Fibroblast of lung (primary cell): ENCODE results near the gene AP4E1. TPM values are rescaled to one million over a fixed set of nuclear protein-coding genes. Genes with fewer than 3 reads are reported as not detected.

ENCODE experiments used
- DNase-seq, 2 donors: peaks; one replicate each; pipeline versions ENCODE4 v3.0.0 to v3.0.0-alpha.2; 2010; ENCODE audit warnings: low read depth in 2 of 2
- H2AFZ ChIP-seq: 2 replicates; pipeline ENCODE4 v1.5.1; 2012; ENCODE audit warnings: low read length, control low read depth, inconsistent platforms
- H3K27ac ChIP-seq: 2 replicates; pipeline ENCODE4 v1.5.1; 2011; ENCODE audit warnings: low read length, control low read depth; ENCODE audit not compliant: insufficient read depth
- H3K27me3 ChIP-seq: 2 replicates; pipeline ENCODE4 v1.5.1; 2011; ENCODE audit warnings: mild to moderate bottlenecking, low read length; ENCODE audit not compliant: control insufficient read depth, insufficient read depth
- H3K36me3 ChIP-seq: 2 replicates; pipeline ENCODE4 v1.5.1; 2011; ENCODE audit warnings: low read length; ENCODE audit not compliant: control insufficient read depth, insufficient read depth
- H3K4me1 ChIP-seq: 2 replicates; pipeline ENCODE4 v1.5.1; 2011; ENCODE audit warnings: low read length; ENCODE audit not compliant: control insufficient read depth, insufficient read depth; ENCODE audit errors: extremely low read depth
- H3K4me2 ChIP-seq: 2 replicates; pipeline ENCODE4 v1.5.1; 2011; ENCODE audit warnings: low read length, control low read depth; ENCODE audit not compliant: insufficient read depth; ENCODE audit errors: extremely low read depth
- H3K4me3 ChIP-seq, 4 experiments: fragments of 200-600 bp in 1 of 4; sonication (generic) in 1 of 4; replicated peaks in 1 of 4; 2 replicates each; pipeline ENCODE4 v1.5.1; 2011 to 2016; ENCODE audit warnings: low read length in 4 of 4, low read depth in 3 of 4, mild to moderate bottlenecking in 3 of 4, control low read depth in 2 of 4, inconsistent platforms in 1 of 4, mixed read lengths in 1 of 4; ENCODE audit not compliant: insufficient read depth in 1 of 4; ENCODE audit errors: control extremely low read depth in 1 of 4
- H3K79me2 ChIP-seq: 2 replicates; pipeline ENCODE4 v1.5.1; 2012; ENCODE audit warnings: mild to moderate bottlenecking, low read length, inconsistent platforms; ENCODE audit not compliant: control insufficient read depth, insufficient read depth
- H3K9ac ChIP-seq: 2 replicates; pipeline ENCODE4 v1.5.1; 2011; ENCODE audit warnings: mild to moderate bottlenecking, low read length, control low read depth; ENCODE audit not compliant: insufficient read depth
- H3K9me3 ChIP-seq: 2 replicates; pipeline ENCODE4 v1.5.1; 2012; ENCODE audit warnings: low read depth, low read length; ENCODE audit not compliant: control insufficient read depth, insufficient read depth
- H4K20me1 ChIP-seq: 2 replicates; pipeline ENCODE4 v1.5.1; 2011; ENCODE audit warnings: low read length; ENCODE audit not compliant: control insufficient read depth, insufficient read depth; ENCODE audit errors: extremely low read depth
- CTCF ChIP-seq, 2 donors: IDR thresholded peaks in 1 of 2; conservative IDR thresholded peaks in 1 of 2; 1 replicate in 1 of 2; 2 replicates in 1 of 2; pipeline ENCODE4 v1.5.1; 2011 to 2012; ENCODE audit warnings: low read length in 2 of 2, control low read depth in 1 of 2, inconsistent platforms in 1 of 2, low read depth in 1 of 2, mild to moderate bottlenecking in 1 of 2
- EZH2 ChIP-seq: IDR thresholded peaks from 2 replicates; pipeline ENCODE4 v1.5.1; 2012; ENCODE audit warnings: low read length, control low read depth, mild to moderate bottlenecking; ENCODE audit errors: missing control alignments
- polyA plus RNA-seq, 2 donors: library from polyadenylated mRNA; depleted of rRNA in 1 of 2; stranded (reverse) in 1 of 2; unstranded in 1 of 2; fragments of >200 nt; gene quantifications; 2 replicates each; pipeline ENCODE4 v1.2.1, GENCODE V29; 2011 to 2012; ENCODE audit warnings: missing spikeins in 1 of 2
- total RNA-seq: library from RNA; depleted of rRNA; stranded (reverse); fragments of >200 nt; gene quantifications from 2 replicates; pipeline ENCODE4 v1.2.1, GENCODE V29; 2014

Gene AP4E1
- total and polyA plus RNA-seq, 2 donors (not counting 1 experiment from before 2014, with no cell fraction given) = 7.3 to 19.7 TPM

- Histone ChIP-seq H3K27me3 (no peaks in the 10 kb centered on the region), H3K9ac (no peak overlapping the region), H2AFZ (no peak overlapping the region), H3K4me3 (no peak overlapping the region), H3K4me1 (no peaks in the 10 kb centered on the region), H3K4me2 (no peak overlapping the region), H3K27ac (no peak overlapping the region), H3K9me3 (no peaks in the 10 kb centered on the region), H4K20me1 (no peaks in the 10 kb centered on the region), H3K79me2 (no peaks in the 10 kb centered on the region), H3K36me3 (peaks cover 2% of the 10 kb centered on the region)
- TF ChIP-seq CTCF (conservative IDR thresholded peaks at IDR 0.05 in 1 of 2, IDR thresholded peaks at IDR 0.05 in 1 of 2; ENCODE audit: low read depth in 1 of 2, low read length in 2 of 2) (no peak), EZH2 (no peak)
- DNase-seq = no peak
These were observed 65.1 kb downstream of the AP4E1 start for GRCh38 chr15:50973605-50974004.

- Histone ChIP-seq H3K4me1 (no peaks in the 10 kb centered on the region), H3K4me2 (no peak overlapping the region), H3K79me2 (no peaks in the 10 kb centered on the region), H3K36me3 (no peaks in the 10 kb centered on the region), H3K27me3 (no peaks in the 10 kb centered on the region), H3K4me3 (no peak overlapping the region), H3K9ac (no peak overlapping the region), H4K20me1 (no peaks in the 10 kb centered on the region), H2AFZ (no peak overlapping the region), H3K27ac (no peak overlapping the region), H3K9me3 (no peaks in the 10 kb centered on the region)
- peak in 1 of 2 donors; percentile 67 for DNase-seq
- TF ChIP-seq CTCF (conservative IDR thresholded peaks at IDR 0.05 in 1 of 2, IDR thresholded peaks at IDR 0.05 in 1 of 2; ENCODE audit: low read depth in 1 of 2, low read length in 2 of 2) (no peak), EZH2 (no peak)
These were observed 68.7 kb downstream of the AP4E1 start for GRCh38 chr15:50977162-50977561.

GRCh38 chr15:50978580-50978979 lies 70.1 kb downstream of the AP4E1 start:
- Histone ChIP-seq H3K4me2 (no peak overlapping the region), H3K36me3 (no peaks in the 10 kb centered on the region)

More at GRCh38 chr15:50978580-50978979, 70.1 kb downstream of the AP4E1 start:
- TF ChIP-seq EZH2 = no peak
- no peak for TF ChIP-seq CTCF (conservative IDR thresholded peaks at IDR 0.05 in 1 of 2, IDR thresholded peaks at IDR 0.05 in 1 of 2; ENCODE audit: low read depth in 1 of 2, low read length in 2 of 2)
- no peaks in the 10 kb centered on the region for H3K4me1 ChIP-seq
- no peaks in the 10 kb centered on the region for H3K9me3 ChIP-seq
- no peaks in the 10 kb centered on the region for H3K27me3 ChIP-seq
- H3K27ac ChIP-seq = no peak overlapping the region
- no peak overlapping the region for H3K4me3 ChIP-seq
- no peak overlapping the region for H2AFZ ChIP-seq
- DNase-seq = peak in 1 of 2 donors; percentile 19
- H3K9ac ChIP-seq = no peak overlapping the region
- H4K20me1 ChIP-seq = no peaks in the 10 kb centered on the region
- no peaks in the 10 kb centered on the region for H3K79me2 ChIP-seq
